ENCODE data around the gene MYEF2.

MYEF2 gene

DNA sequence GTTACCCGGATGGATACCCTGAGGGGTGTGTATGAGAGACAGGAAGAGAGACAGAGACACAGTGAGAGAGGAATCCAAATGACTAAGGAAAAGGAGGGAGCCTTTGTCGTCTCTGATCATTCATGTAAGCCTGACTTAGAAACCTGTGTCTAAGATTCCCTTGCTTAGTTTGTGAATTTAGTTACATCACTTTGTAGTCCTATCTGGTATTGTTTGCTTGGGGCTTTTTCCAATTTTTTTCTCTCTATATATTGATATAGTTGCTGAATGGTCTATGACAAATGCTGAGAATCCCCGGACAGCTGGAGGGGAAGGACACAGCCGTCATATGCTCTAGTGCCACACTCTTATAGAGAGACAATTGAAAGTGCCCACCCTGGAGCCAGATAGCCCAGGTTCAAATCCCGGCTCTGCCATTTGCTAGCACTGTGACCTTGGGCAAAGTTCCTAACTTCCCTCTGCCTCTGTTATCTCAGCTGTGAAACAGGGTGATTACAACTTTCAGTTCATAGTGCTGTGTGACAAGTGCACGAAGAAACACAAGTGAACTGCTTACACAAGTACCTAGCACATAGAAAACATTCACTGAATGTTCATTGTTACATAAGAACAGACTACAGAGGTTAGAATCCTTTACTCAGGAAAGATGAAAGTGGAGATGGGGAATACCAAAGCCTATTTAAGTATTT, 51.3 kb downstream of the MYEF2 start:
- Histone ChIP-seq H3K27ac (no peak overlapping the region), H3K4me3 (no peak overlapping the region)
- TF ChIP-seq, protein P1, sequence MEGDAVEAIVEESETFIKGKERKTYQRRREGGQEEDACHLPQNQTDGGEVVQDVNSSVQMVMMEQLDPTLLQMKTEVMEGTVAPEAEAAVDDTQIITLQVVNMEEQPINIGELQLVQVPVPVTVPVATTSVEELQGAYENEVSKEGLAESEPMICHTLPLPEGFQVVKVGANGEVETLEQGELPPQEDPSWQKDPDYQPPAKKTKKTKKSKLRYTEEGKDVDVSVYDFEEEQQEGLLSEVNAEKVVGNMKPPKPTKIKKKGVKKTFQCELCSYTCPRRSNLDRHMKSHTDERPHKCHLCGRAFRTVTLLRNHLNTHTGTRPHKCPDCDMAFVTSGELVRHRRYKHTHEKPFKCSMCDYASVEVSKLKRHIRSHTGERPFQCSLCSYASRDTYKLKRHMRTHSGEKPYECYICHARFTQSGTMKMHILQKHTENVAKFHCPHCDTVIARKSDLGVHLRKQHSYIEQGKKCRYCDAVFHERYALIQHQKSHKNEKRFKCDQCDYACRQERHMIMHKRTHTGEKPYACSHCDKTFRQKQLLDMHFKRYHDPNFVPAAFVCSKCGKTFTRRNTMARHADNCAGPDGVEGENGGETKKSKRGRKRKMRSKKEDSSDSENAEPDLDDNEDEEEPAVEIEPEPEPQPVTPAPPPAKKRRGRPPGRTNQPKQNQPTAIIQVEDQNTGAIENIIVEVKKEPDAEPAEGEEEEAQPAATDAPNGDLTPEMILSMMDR (IDR thresholded peaks at IDR 0.05) = no peak
- no peak for DNase-seq (ENCODE audit: low spot score)

DNA sequence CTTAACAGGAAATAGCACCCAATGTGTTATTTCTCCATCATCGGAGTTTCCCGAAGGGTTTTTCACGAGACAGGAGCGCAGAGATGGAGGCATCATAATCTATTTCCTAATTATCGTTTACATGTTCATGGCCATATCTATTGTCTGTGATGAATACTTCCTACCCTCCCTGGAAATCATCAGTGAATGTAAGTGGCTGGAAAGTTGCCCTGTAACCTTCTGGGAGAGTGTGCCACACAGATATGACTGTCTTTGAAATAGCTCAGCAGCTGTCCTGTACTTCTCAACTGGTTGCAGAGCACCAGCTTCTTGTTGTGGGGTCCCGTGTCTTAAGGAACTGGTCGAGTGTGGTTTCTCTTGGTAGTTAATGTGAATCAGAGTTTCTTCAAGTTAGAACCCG, 56.2 kb downstream of the MYEF2 start:
- no peak overlapping the region for H3K4me3 ChIP-seq
- TF ChIP-seq, protein P1 (IDR thresholded peaks at IDR 0.05) = no peak
- H3K27ac ChIP-seq = no peak overlapping the region
- DNase-seq (ENCODE audit: low spot score) = no peak

DNA sequence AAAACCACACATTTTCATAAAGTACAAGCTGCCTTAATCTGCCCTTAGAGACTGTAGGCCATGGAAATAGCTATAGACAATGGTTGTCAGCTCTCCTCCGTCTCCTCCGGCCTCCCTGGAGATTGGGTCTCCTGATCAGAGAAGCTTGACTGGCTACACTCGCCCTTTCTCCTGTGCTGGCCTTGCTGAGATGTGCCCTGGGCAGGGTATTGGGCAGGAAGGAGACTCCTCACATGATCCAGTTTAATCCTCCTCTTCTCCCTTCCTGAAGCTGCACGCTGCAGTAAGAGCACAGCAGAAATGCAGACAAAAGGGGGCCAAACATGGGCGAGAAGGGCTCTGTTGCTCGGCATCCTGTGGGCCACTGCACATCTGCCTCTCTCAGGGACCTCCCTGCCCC, 57.4 kb downstream of the MYEF2 start, which contains the start of gene SLC24A5:
TSS of gene SLC24A5 (plus strand) at position 246 of the 400 bp plus-strand sequence. CDS start at position 301, 55 bp downstream.
- H3K4me3 ChIP-seq = no peak within 1 kb of the TSS
- TF ChIP-seq, protein P1 (IDR thresholded peaks at IDR 0.05) = no peak
- DNase-seq (ENCODE audit: low spot score) = no peak
- no peak within 1 kb of the TSS for H3K27ac ChIP-seq

DNA sequence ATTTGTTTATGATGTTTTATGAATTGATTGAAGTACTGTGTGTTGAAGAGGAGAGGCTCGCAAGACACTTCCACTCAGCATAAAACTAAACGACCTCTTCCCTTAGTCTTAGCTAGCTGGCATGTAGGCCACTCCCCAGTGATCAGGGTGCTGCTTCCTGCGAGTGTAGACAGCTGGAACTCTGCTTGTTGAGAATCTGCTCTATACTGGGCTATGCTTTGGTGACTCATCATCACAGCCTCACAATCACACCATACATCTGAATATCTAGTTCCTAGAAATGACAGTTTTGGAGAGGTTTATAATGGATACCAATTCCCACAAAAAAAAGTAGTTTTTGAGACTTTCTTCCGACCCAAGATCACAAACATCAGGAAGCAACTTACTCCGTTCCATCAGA, 58.8 kb downstream of the MYEF2 start:
- no peak for DNase-seq (ENCODE audit: low spot score)
- no peak overlapping the region for H3K4me3 ChIP-seq
- TF ChIP-seq, protein P1 (IDR thresholded peaks at IDR 0.05) = no peak
- H3K27ac ChIP-seq = no peak overlapping the region

DNA sequence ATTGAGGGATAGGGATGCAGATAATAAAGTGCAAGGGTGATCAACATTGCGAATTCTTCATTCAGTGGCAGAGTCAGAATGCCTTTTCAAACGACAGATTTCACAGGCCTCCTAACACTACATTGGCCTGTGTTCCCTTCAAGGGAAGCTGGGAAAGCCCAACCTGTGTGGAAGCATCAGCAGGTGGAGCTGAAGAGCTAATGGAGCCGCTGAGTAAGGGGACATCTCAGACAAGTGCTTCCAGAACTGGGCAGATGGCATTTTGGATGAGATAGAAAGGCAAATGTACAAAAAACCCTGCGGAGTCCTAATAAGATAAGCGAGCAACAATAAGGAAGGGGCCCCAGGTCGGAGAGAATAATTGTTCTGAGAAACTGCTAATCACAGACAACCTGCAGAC, 65.9 kb downstream of the MYEF2 start:
- no peak for DNase-seq (ENCODE audit: low spot score)
- Histone ChIP-seq H3K27ac (no peak overlapping the region), H3K4me3 (no peak overlapping the region)
- TF ChIP-seq, protein P1 (IDR thresholded peaks at IDR 0.05) = no peak

DNA sequence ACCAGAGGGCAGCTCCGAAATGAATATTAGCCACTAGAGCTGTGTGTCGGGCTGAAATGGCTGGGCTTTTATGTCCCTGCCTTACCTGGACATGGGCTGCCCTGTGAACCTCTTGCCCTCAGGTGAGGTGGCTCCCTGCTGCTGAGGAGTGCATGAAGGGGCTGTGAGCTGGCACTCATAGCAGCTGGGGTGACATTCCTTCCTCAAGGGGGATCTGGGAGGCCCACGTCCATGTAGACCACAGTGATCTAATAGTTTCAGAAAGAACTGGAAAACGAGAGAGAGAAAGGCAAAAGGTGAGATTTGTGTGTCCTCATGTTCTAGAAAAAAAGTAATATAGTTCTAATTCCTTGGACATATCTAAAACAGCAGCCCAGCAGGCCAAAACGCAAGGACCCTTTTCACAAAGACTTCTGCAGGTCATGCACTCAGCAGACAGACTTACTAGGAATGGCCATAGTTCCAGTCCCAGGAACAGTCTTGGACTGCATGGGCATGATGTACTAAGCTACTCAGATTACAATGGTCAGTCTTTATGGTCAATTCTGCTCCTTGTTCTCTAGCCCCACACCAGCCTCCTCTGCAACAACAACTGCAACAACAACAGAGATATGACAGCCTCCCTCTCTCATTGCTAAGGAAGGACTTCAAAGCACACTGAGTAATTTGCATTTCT, 68.1 kb downstream of the MYEF2 start:
- Histone ChIP-seq H3K4me3 (no peak overlapping the region), H3K27ac (no peak overlapping the region)
- TF ChIP-seq, protein P1 (IDR thresholded peaks at IDR 0.05) = no peak
- no peak for DNase-seq (ENCODE audit: low spot score)

DNA sequence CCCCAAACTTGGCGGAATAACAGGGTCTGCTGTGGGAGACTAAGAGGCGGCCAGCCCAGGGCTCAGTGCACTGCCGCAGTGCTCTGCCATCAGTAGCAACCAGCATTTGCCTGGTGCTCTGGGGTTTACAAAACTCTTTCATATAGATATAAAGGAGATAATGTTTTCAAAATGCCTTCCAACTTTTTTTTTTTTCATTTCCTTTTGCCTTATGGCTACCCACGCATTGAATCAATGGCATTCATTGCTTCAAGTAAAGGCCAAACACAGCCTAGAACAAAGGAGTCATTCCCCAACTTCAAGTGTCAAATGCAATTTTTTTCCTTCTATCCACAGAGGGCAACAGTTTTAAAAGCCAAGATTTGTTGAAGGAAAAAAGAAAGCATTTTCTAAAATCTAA, 68.9 kb downstream of the MYEF2 start:
- DNase-seq (ENCODE audit: low spot score) = no peak
- Histone ChIP-seq H3K27ac (no peak overlapping the region), H3K4me3 (no peak overlapping the region)
- TF ChIP-seq, protein P1 (IDR thresholded peaks at IDR 0.05) = no peak
